Karpas-422 (cell line): ENCODE measurements around the gene DCD. TPM values are rescaled to one million over a fixed set of nuclear protein-coding genes. Genes with fewer than 3 reads are reported as not detected.
A peak's percentile ranks its signal among the peaks of the same experiment; 100 is the strongest.
"Not testable (repeated sequence)": the region's sequence is repeated elsewhere in the genome, so short reads cannot be mapped to it uniquely, and the experiment has no call there.

Experiments used
- DNase-seq: peaks from one replicate; pipeline ENCODE4 v3.0.0-alpha.2; 2015
- H2AFZ ChIP-seq: fragments of 200-600 bp; sonication (generic); 2 replicates; pipeline ENCODE4 v1.6.1; 2014; ENCODE audit warnings: antibody characterized with exemption, low read length, mixed read lengths
- H3K27ac ChIP-seq: fragments of 200-600 bp; sonication (generic); 2 replicates; pipeline ENCODE4 v1.5.1; 2014; ENCODE audit warnings: mild to moderate bottlenecking, low read length, moderate library complexity
- H3K27me3 ChIP-seq: fragments of 200-600 bp; sonication (generic); 2 replicates; pipeline ENCODE4 v1.6.1; 2014; ENCODE audit warnings: low read length, mixed read lengths
- H3K36me3 ChIP-seq: fragments of 200-600 bp; sonication (generic); 2 replicates; pipeline ENCODE4 v1.6.1; 2014; ENCODE audit warnings: low read length, mixed read lengths; ENCODE audit not compliant: insufficient read depth
- H3K4me1 ChIP-seq: fragments of 200-600 bp; sonication (generic); 2 replicates; pipeline ENCODE4 v1.6.1; 2014; ENCODE audit warnings: mild to moderate bottlenecking, low read length, mixed read lengths
- H3K4me2 ChIP-seq: fragments of 200-600 bp; sonication (generic); 2 replicates; pipeline ENCODE4 v1.6.1; 2014; ENCODE audit warnings: low read length, low read depth, mild to moderate bottlenecking; ENCODE audit not compliant: poor library complexity, severe bottlenecking
- H3K4me3 ChIP-seq: fragments of 200-600 bp; sonication (generic); 2 replicates; pipeline ENCODE4 v1.5.1; 2014; ENCODE audit warnings: mild to moderate bottlenecking, antibody characterized with exemption, low read length, mixed read lengths
- H3K79me2 ChIP-seq: fragments of 200-600 bp; sonication (generic); 2 replicates; pipeline ENCODE4 v1.6.1; 2014; ENCODE audit warnings: mild to moderate bottlenecking, low read length, mixed read lengths
- H3K9ac ChIP-seq: fragments of 200-600 bp; sonication (generic); 2 replicates; pipeline ENCODE4 v1.6.0; 2014; ENCODE audit warnings: low read length
- H3K9me2 ChIP-seq: fragments of 200-600 bp; sonication (generic), shearing (Covaris generic); replicated peaks from 2 replicates; pipeline ENCODE4 v1.6.0; 2014; ENCODE audit warnings: mild to moderate bottlenecking, low read length, moderate library complexity; ENCODE audit not compliant: insufficient read depth
- H3K9me3 ChIP-seq: fragments of 300-700, 200-600 bp; sonication (generic); 2 replicates; pipeline ENCODE4 v1.6.1; 2014; ENCODE audit warnings: low read length, mixed read lengths
- H4K20me1 ChIP-seq: fragments of 200-600 bp; sonication (generic); 2 replicates; pipeline ENCODE4 v1.6.1; 2014; ENCODE audit warnings: mild to moderate bottlenecking, antibody characterized with exemption, low read length, low read depth; ENCODE audit not compliant: insufficient read depth
- total RNA-seq: library from RNA; depleted of rRNA; stranded (reverse); fragments of >200 nt; shearing (Covaris generic); gene quantifications from 2 replicates; pipeline ENCODE4 v1.2.3, GENCODE V29; 2014; ENCODE audit warnings: low replicate concordance

DCD gene
- total RNA-seq, 1 experiment from 2014 or later = not detected

GRCh38 chr12:54682674-54683073 is 34.5 kb upstream of the DCD start:
- H3K36me3 ChIP-seq = no peaks in the 10 kb centered on the region
- no peak overlapping the region for H3K9ac ChIP-seq
- H3K4me2 ChIP-seq = no peak overlapping the region
- H3K79me2 ChIP-seq = no peaks in the 10 kb centered on the region
- H4K20me1 ChIP-seq = no peaks in the 10 kb centered on the region
- H2AFZ ChIP-seq = no peak overlapping the region
- DNase-seq = no peak
- H3K4me3 ChIP-seq = no peak overlapping the region
- H3K4me1 ChIP-seq = no peaks in the 10 kb centered on the region
- H3K9me2 ChIP-seq = no peaks in the 10 kb centered on the region
- no peaks in the 10 kb centered on the region for H3K9me3 ChIP-seq
- H3K27ac ChIP-seq = no peak overlapping the region
- no peaks in the 10 kb centered on the region; the same call in 1 of the 2 replicates for H3K27me3 ChIP-seq

GRCh38 chr12:54680374-54680773 is 32.2 kb upstream of the DCD start:
- Histone ChIP-seq H4K20me1 (no peaks in the 10 kb centered on the region), H3K4me1 (no peaks in the 10 kb centered on the region), H3K36me3 (no peaks in the 10 kb centered on the region), H3K4me3 (no peak overlapping the region), H3K27ac (no peak overlapping the region), H3K9ac (no peak overlapping the region), H3K9me2 (no peaks in the 10 kb centered on the region), H3K27me3 (no peaks in the 10 kb centered on the region; the same call in 1 of the 2 replicates), H2AFZ (no peak overlapping the region), H3K79me2 (no peaks in the 10 kb centered on the region), H3K4me2 (no peak overlapping the region), H3K9me3 (no peaks in the 10 kb centered on the region)
- DNase-seq = peak; percentile 81

- H4K20me1 ChIP-seq = no peaks in the 10 kb centered on the region
- H3K9me2 ChIP-seq = no peaks in the 10 kb centered on the region
- H3K4me1 ChIP-seq = no peaks in the 10 kb centered on the region
- no peak for DNase-seq
- no peak overlapping the region for H3K9ac ChIP-seq
- H3K27ac ChIP-seq = no peak overlapping the region
- H3K36me3 ChIP-seq = no peaks in the 10 kb centered on the region
- H2AFZ ChIP-seq = no peak overlapping the region
- H3K4me2 ChIP-seq = no peak overlapping the region
- no peaks in the 10 kb centered on the region for H3K79me2 ChIP-seq
- no peaks in the 10 kb centered on the region for H3K9me3 ChIP-seq
- H3K27me3 ChIP-seq = no peaks in the 10 kb centered on the region
- no peak overlapping the region for H3K4me3 ChIP-seq
Measured at GRCh38 chr12:54678131-54678530, 30.0 kb upstream of the DCD start.

GRCh38 chr12:54667945-54668344 is 19.8 kb upstream of the DCD start:
- Histone ChIP-seq H4K20me1 (no peaks in the 10 kb centered on the region), H3K79me2 (no peaks in the 10 kb centered on the region), H3K9me3 (no peaks in the 10 kb centered on the region), H3K9ac (no peak overlapping the region), H3K4me1 (no peaks in the 10 kb centered on the region), H3K27ac (no peak overlapping the region), H3K27me3 (no peaks in the 10 kb centered on the region), H3K4me2 (no peak overlapping the region), H2AFZ (peak overlapping the region; percentile 51; the same call in 1 of the 2 replicates), H3K4me3 (no peak overlapping the region), H3K9me2 (no peaks in the 10 kb centered on the region), H3K36me3 (no peaks in the 10 kb centered on the region)
- DNase-seq = no peak

GRCh38 chr12:54666008-54666407 is 17.8 kb upstream of the DCD start:
- H3K9me2 ChIP-seq = no peaks in the 10 kb centered on the region
- H3K4me1 ChIP-seq = no peaks in the 10 kb centered on the region
- H3K9ac ChIP-seq = no peak overlapping the region
- no peaks in the 10 kb centered on the region for H3K36me3 ChIP-seq
- H2AFZ ChIP-seq = no peak overlapping the region
- peak; percentile 14 for DNase-seq
- no peak overlapping the region for H3K27ac ChIP-seq
- no peaks in the 10 kb centered on the region for H3K9me3 ChIP-seq
- no peaks in the 10 kb centered on the region for H3K79me2 ChIP-seq
- H3K4me2 ChIP-seq = no peak overlapping the region
- H3K4me3 ChIP-seq = no peak overlapping the region
- H3K27me3 ChIP-seq = no peaks in the 10 kb centered on the region
- H4K20me1 ChIP-seq = no peaks in the 10 kb centered on the region

GRCh38 chr12:54665022-54665635 is 17.0 kb upstream of the DCD start:
- not testable (repeated sequence) for H3K4me3 ChIP-seq, H3K4me2 ChIP-seq, H3K9me2 ChIP-seq, H3K36me3 ChIP-seq, H3K79me2 ChIP-seq, H3K9me3 ChIP-seq, H3K27ac ChIP-seq, H2AFZ ChIP-seq, H3K4me1 ChIP-seq, H4K20me1 ChIP-seq, H3K9ac ChIP-seq, H3K27me3 ChIP-seq
- DNase-seq = peak; percentile 1

- no peaks in the 10 kb centered on the region for H3K9me3 ChIP-seq
- H3K27me3 ChIP-seq = no peaks in the 10 kb centered on the region
- H3K79me2 ChIP-seq = no peaks in the 10 kb centered on the region
- no peaks in the 10 kb centered on the region for H3K36me3 ChIP-seq
- no peak overlapping the region for H3K4me2 ChIP-seq
- DNase-seq = no peak
- no peak overlapping the region for H2AFZ ChIP-seq
- H4K20me1 ChIP-seq = no peaks in the 10 kb centered on the region
- no peak overlapping the region for H3K27ac ChIP-seq
- H3K4me1 ChIP-seq = no peaks in the 10 kb centered on the region
- no peak overlapping the region for H3K9ac ChIP-seq
- H3K4me3 ChIP-seq = no peak overlapping the region
- H3K9me2 ChIP-seq = no peaks in the 10 kb centered on the region
Measured at GRCh38 chr12:54663603-54664002, 15.4 kb upstream of the DCD start.

GRCh38 chr12:54662026-54662425 is 13.9 kb upstream of the DCD start:
- DNase-seq = peak; percentile 4
- no peaks in the 10 kb centered on the region for H4K20me1 ChIP-seq
- H3K27ac ChIP-seq = no peak overlapping the region
- H3K4me1 ChIP-seq = no peaks in the 10 kb centered on the region
- H3K36me3 ChIP-seq = no peaks in the 10 kb centered on the region
- H3K4me3 ChIP-seq = no peak overlapping the region
- H3K9me2 ChIP-seq = no peaks in the 10 kb centered on the region
- H3K27me3 ChIP-seq = no peaks in the 10 kb centered on the region
- no peaks in the 10 kb centered on the region for H3K79me2 ChIP-seq
- no peak overlapping the region for H2AFZ ChIP-seq
- H3K9me3 ChIP-seq = no peaks in the 10 kb centered on the region
- no peak overlapping the region for H3K9ac ChIP-seq
- no peak overlapping the region for H3K4me2 ChIP-seq

- Histone ChIP-seq H3K27me3 (no peaks in the 10 kb centered on the region), H2AFZ (no peak overlapping the region), H3K9ac (no peak overlapping the region), H3K4me1 (no peaks in the 10 kb centered on the region), H3K9me2 (no peaks in the 10 kb centered on the region), H3K4me2 (no peak overlapping the region), H3K79me2 (no peaks in the 10 kb centered on the region), H3K27ac (no peak overlapping the region), H4K20me1 (no peaks in the 10 kb centered on the region), H3K9me3 (no peaks in the 10 kb centered on the region), H3K36me3 (no peaks in the 10 kb centered on the region), H3K4me3 (no peak overlapping the region)
- DNase-seq = peak; percentile 50
Measured at GRCh38 chr12:54661048-54661447, 12.9 kb upstream of the DCD start.
